Esophagus squamous epithelium (tissue), 5 donors: ENCODE results near the gene SYT13. TPM values are rescaled to one million over a fixed set of nuclear protein-coding genes. Genes with fewer than 3 reads are reported as not detected.

Experiments
- DNase-seq: peaks from one replicate; lab custom pipeline; 2025; lab: John Stamatoyannopoulos, UW
- H3K27ac ChIP-seq, 4 donors: fragments of 200-600 bp; sonication (generic); one replicate each; pipeline ENCODE4 v1.5.1; 2016 to 2019; ENCODE audit warnings: mild to moderate bottlenecking in 1 of 4
- H3K27me3 ChIP-seq, 4 donors: fragments of 200-600 bp; sonication (generic); 1 replicate in 3 of 4; 2 replicates in 1 of 4; pipeline versions ENCODE4 v1.5.1 to v1.6.0; 2017 to 2021; ENCODE audit warnings: antibody characterized with exemption in 1 of 4
- H3K36me3 ChIP-seq, 3 donors: fragments of 200-600 bp; sonication (generic); one replicate each; pipeline ENCODE4 v1.5.1; 2016 to 2019
- H3K4me1 ChIP-seq, 3 donors: fragments of 200-600 bp; sonication (generic); one replicate each; pipeline ENCODE4 v1.5.1; 2017 to 2019
- H3K4me3 ChIP-seq, 4 donors: fragments of 200-600 bp; sonication (generic); 1 replicate in 3 of 4; 2 replicates in 1 of 4; pipeline ENCODE4 v1.5.1; 2016 to 2019; ENCODE audit warnings: mild to moderate bottlenecking in 2 of 4, moderate library complexity in 1 of 4
- H3K9me3 ChIP-seq, 3 donors: fragments of 200-600 bp; sonication (generic); one replicate each; pipeline ENCODE4 v1.5.1; 2016 to 2019
- CTCF ChIP-seq, 6 experiments: fragments of 450-650 bp in 4 of 6; fragments of 200-600 bp in 2 of 6; sonication (generic) in 2 of 6; IDR thresholded peaks; one replicate each; pipeline ENCODE4 v1.5.1; 2016 to 2019; ENCODE audit warnings: antibody characterized with exemption in 6 of 6, mild to moderate bottlenecking in 4 of 6, moderate library complexity in 4 of 6
- POLR2A ChIP-seq, 4 donors: fragments of 450-650 bp; IDR thresholded peaks; one replicate each; pipeline ENCODE4 v1.6.1; 2017; ENCODE audit warnings: antibody characterized with exemption in 4 of 4, mild to moderate bottlenecking in 4 of 4, moderate library complexity in 3 of 4
- WGBS, 2 donors: methylation state at CpG; one replicate each; pipeline ENCODE4 v1.1.5; 2018; 5-methylcytosine and 5-hydroxymethylcytosine counted together
- intact Hi-C: fragments of 100-400 bp; cut with DNase I; formaldehyde crosslinking; loops from one replicate; pipeline ENCODE4 v1.15.0; 2022
- total RNA-seq, 4 donors: library from RNA; depleted of rRNA; stranded (reverse); fragments of >200 nt; gene quantifications; one replicate each; pipeline ENCODE4 v1.1.0, GENCODE V29; 2016
- donor health status: DM: yes; HTN: yes; CAD: no.

The SYT13 gene
- total RNA-seq, 4 donors from 2014 or later = 0.04 to 0.15 TPM; not detected in 2

GRCh38 chr11:45279645-45280044 is 6.5 kb downstream of the SYT13 start:
- no peak for DNase-seq
- peaks cover 0 to 65% (median 0%) of the 10 kb centered on the region in 4 donors for H3K27me3 ChIP-seq
- H3K9me3 ChIP-seq = no peaks in the 10 kb centered on the region
- TF ChIP-seq POLR2A (IDR thresholded peaks at IDR 0.05) (no peak), CTCF (IDR thresholded peaks at IDR 0.05) (no peak)
- no peaks in the 10 kb centered on the region for H3K36me3 ChIP-seq
- no peaks in the 10 kb centered on the region for H3K4me1 ChIP-seq
- no peak overlapping the region for H3K4me3 ChIP-seq
- no peak overlapping the region for H3K27ac ChIP-seq
- intact Hi-C loops = no loop called here
- 85 to 96% methylated on average over 2 of the region's 2 CpGs for WGBS, 2 donors

DNA sequence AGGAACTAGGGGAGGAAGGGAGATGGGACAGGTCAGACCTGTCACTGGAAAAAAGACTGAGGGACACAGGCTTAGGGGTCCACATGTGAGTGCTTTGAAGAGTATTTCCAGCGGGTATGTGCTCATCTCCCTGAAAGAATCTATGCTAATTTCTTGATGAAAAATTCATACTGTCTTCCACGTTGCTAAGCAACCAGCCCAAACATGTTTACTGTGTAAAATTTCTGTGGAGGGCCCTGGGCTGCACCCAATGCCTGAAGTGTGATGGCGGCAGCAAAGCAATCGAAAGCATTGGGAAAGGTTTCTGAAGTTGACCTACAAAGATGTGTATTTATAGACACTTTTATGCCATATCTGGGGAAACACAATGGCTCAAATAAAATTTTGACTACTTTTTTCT is 7.4 kb downstream of the SYT13 start:
- H3K36me3 ChIP-seq = no peaks in the 10 kb centered on the region
- 73 to 78% methylated on average over 4 of the region's 4 CpGs for WGBS, 2 donors
- peaks cover 0 to 56% (median 0%) of the 10 kb centered on the region in 4 donors for H3K27me3 ChIP-seq
- intact Hi-C loops = no loop called here
- H3K27ac ChIP-seq = no peak overlapping the region
- no peaks in the 10 kb centered on the region for H3K4me1 ChIP-seq
- no peak for DNase-seq
- no peak overlapping the region for H3K4me3 ChIP-seq
- H3K9me3 ChIP-seq = no peaks in the 10 kb centered on the region
- no peak for TF ChIP-seq CTCF (IDR thresholded peaks at IDR 0.05)
- TF ChIP-seq POLR2A (IDR thresholded peaks at IDR 0.05) = no peak

- no peak for DNase-seq
- intact Hi-C loops = no loop called here
- H3K27ac ChIP-seq = no peak overlapping the region
- WGBS, 2 donors = 26 to 39% methylated on average over 4 of the region's 4 CpGs
- H3K27me3 ChIP-seq = peaks cover 0 to 42% (median 0%) of the 10 kb centered on the region in 4 donors
- H3K9me3 ChIP-seq = no peaks in the 10 kb centered on the region
- no peaks in the 10 kb centered on the region for H3K4me1 ChIP-seq
- H3K36me3 ChIP-seq = no peaks in the 10 kb centered on the region
- TF ChIP-seq POLR2A (IDR thresholded peaks at IDR 0.05) (no peak), CTCF (IDR thresholded peaks at IDR 0.05) (no peak)
- H3K4me3 ChIP-seq = no peak overlapping the region
Observed at GRCh38 chr11:45275828-45276227, 10.3 kb downstream of the SYT13 start.

GRCh38 chr11:45274206-45274605 is 11.9 kb downstream of the SYT13 start:
- H3K9me3 ChIP-seq = no peaks in the 10 kb centered on the region
- intact Hi-C loops = no loop called here
- no peaks in the 10 kb centered on the region for H3K4me1 ChIP-seq
- no peak for DNase-seq
- no peak for TF ChIP-seq CTCF (IDR thresholded peaks at IDR 0.05)
- no peak for TF ChIP-seq POLR2A (IDR thresholded peaks at IDR 0.05)
- H3K27me3 ChIP-seq = peaks cover 0 to 33% (median 0%) of the 10 kb centered on the region in 4 donors
- H3K27ac ChIP-seq = no peak overlapping the region
- H3K4me3 ChIP-seq = no peak overlapping the region
- H3K36me3 ChIP-seq = no peaks in the 10 kb centered on the region
- 52 to 82% methylated on average over 4 of the region's 4 CpGs for WGBS, 2 donors

GRCh38 chr11:45273509-45273908 is 12.6 kb downstream of the SYT13 start:
- TF ChIP-seq CTCF (IDR thresholded peaks at IDR 0.05) (no peak), POLR2A (IDR thresholded peaks at IDR 0.05) (no peak)
- no peak for DNase-seq
- WGBS, 2 donors = 65 to 71% methylated on average over 6 of the region's 6 CpGs
- no peak overlapping the region for H3K27ac ChIP-seq
- H3K36me3 ChIP-seq = no peaks in the 10 kb centered on the region
- H3K9me3 ChIP-seq = no peaks in the 10 kb centered on the region
- peaks cover 0 to 31% (median 0%) of the 10 kb centered on the region in 4 donors for H3K27me3 ChIP-seq
- intact Hi-C loops = no loop called here
- no peaks in the 10 kb centered on the region for H3K4me1 ChIP-seq
- H3K4me3 ChIP-seq = no peak overlapping the region
